ENCODE results near the gene CARNS1. TPM values are rescaled to one million over a fixed set of nuclear protein-coding genes. Genes with fewer than 3 reads are reported as not detected.

Gene CARNS1
- total RNA-seq, 1 experiment from 2014 or later: 1.1 TPM

- H3K9me3 ChIP-seq (ENCODE audit: control insufficient read depth, low read depth, low read length): no peaks in the 10 kb centered on the region
- peaks cover 2% of the 10 kb centered on the region; the same call in 1 of the 2 replicates for H3K4me1 ChIP-seq (ENCODE audit: insufficient read depth, low read length)
- H3T11ph ChIP-seq (ENCODE audit: low read length): no peak overlapping the region
- Mint-ChIP-seq H3K36me3 (ENCODE audit: insufficient read depth in 1 of 3, low read depth in 3 of 3) (peaks cover 17 to 55% (median 51%) of the 10 kb centered on the region in 3 experiments), H3K27me3 (ENCODE audit: low read depth) (no peaks in the 10 kb centered on the region), H3K4me3 (peak overlapping the region in 1 of 2 experiments; percentile 14; a peak in 2 of 5 replicates), H3K9me3 (no peaks in the 10 kb centered on the region; a peak in 1 of 5 replicates), H3K4me1 (peaks cover 16 to 18% of the 10 kb centered on the region in 2 experiments), H3K27ac (peak overlapping the region; percentile 55 to 87 (median 75); a peak in 3 of 7 replicates)
- H2BK20ac ChIP-seq (ENCODE audit: low read depth, low read length, poor library complexity, severe bottlenecking): no peak overlapping the region
- H4K91ac ChIP-seq (ENCODE audit: insufficient read length, low read depth, low read length): no peak overlapping the region
- H3K14ac ChIP-seq (ENCODE audit: insufficient read depth, low read length): no peak overlapping the region
- H4K8ac ChIP-seq (replicated peaks; ENCODE audit: insufficient read length, low read depth, low read length): no peak overlapping the region
- H2BK120ac ChIP-seq (ENCODE audit: low read depth, low read length, poor library complexity, severe bottlenecking): no peak overlapping the region
- no peaks in the 10 kb centered on the region for H4K20me1 ChIP-seq (ENCODE audit: control insufficient read depth, insufficient read depth, insufficient read length)
- H3K23ac ChIP-seq (ENCODE audit: insufficient read length, low read depth, low read length): no peak overlapping the region
- peaks cover 5% of the 10 kb centered on the region for H3K23me2 ChIP-seq (ENCODE audit: insufficient read length, low read depth, low read length, poor library complexity, severe bottlenecking)
- H2BK15ac ChIP-seq (ENCODE audit: low read depth, low read length): no peak overlapping the region
- no peak overlapping the region for H4K5ac ChIP-seq (ENCODE audit: insufficient read length, low read depth, low read length)
- H3K9ac ChIP-seq (ENCODE audit: extremely low read depth, insufficient read length, low read length): no peak overlapping the region
- WGBS (ENCODE audit: extremely low coverage, insufficient read length, low lambda C conversion rate): no CpG with 5 or more reads among the region's 24 CpGs
- no peak overlapping the region for H3K56ac ChIP-seq (ENCODE audit: insufficient read length, low read depth, low read length)
- no peak overlapping the region for H2AK5ac ChIP-seq (ENCODE audit: insufficient read length, low read length)
- no peak overlapping the region for H2BK12ac ChIP-seq (ENCODE audit: insufficient read length, low read depth, low read length)
- no peak overlapping the region for H3K18ac ChIP-seq (ENCODE audit: insufficient read length, low read depth, low read length)
- H3K4me2 ChIP-seq (ENCODE audit: insufficient read depth, insufficient read length, low read length): no peak overlapping the region
- no peaks in the 10 kb centered on the region for H3K27me3 ChIP-seq (ENCODE audit: insufficient read depth, low read length)
- H3K4ac ChIP-seq (ENCODE audit: low read depth, low read length): no peak overlapping the region
- TF ChIP-seq CTCF (conservative IDR thresholded peaks at IDR 0.05): no peak
- no peak overlapping the region for H2AFZ ChIP-seq (ENCODE audit: low read length)
- no peak overlapping the region for H3K27ac ChIP-seq (ENCODE audit: insufficient read length, low read depth, low read length)
- H2BK5ac ChIP-seq (ENCODE audit: insufficient read length, low read length): no peak overlapping the region
- peaks cover 3% of the 10 kb centered on the region for H3K79me1 ChIP-seq (ENCODE audit: insufficient read depth, low read depth, low read length, poor library complexity, severe bottlenecking)
- H3K79me2 ChIP-seq (ENCODE audit: insufficient read depth, low read length): peaks cover 4% of the 10 kb centered on the region; the same call in 1 of the 2 replicates
- DNase-seq: no peak
Measured at GRCh38 chr11:67397986-67398660, 17.4 kb upstream of the CARNS1 start.
